GM18907 (cell line): ENCODE measurements around the gene GPC5.

ENCODE experiments used
- ATAC-seq: cut with Tn5 transposase; IDR thresholded peaks from one replicate; pipeline ENCODE4 v1.9.1; 2021; ENCODE audit warnings: mild to moderate bottlenecking, moderate library complexity; ENCODE audit not compliant: unreplicated experiment

GPC5 gene

DNA sequence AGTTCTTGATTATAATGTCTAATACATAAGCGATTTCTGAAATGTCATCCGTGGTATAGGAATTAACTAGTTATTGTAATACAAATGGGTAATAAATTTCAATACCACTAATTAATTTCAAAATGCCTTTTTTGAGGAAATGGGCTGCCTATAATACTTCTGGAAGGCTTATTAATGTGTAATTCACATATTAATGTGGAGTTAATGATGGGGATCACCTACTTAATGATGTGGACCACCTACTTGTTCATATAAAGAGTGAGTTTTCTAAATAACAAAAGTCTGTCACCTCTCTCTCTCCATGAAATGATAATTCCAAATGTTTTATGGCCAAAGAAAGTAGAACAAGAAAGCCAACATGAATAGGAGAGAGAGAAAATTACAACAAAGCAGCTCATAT is 914.4 kb downstream of the GPC5 start:
- no peak for ATAC-seq

- no peak for ATAC-seq
These were observed 915.0 kb downstream of the GPC5 start for GRCh38 chr13:92313382-92313781.

- ATAC-seq, result no peak
These were observed 916.8 kb downstream of the GPC5 start for GRCh38 chr13:92315265-92315664.

- no peak for ATAC-seq
These were observed 917.6 kb downstream of the GPC5 start for GRCh38 chr13:92316030-92316429.

DNA sequence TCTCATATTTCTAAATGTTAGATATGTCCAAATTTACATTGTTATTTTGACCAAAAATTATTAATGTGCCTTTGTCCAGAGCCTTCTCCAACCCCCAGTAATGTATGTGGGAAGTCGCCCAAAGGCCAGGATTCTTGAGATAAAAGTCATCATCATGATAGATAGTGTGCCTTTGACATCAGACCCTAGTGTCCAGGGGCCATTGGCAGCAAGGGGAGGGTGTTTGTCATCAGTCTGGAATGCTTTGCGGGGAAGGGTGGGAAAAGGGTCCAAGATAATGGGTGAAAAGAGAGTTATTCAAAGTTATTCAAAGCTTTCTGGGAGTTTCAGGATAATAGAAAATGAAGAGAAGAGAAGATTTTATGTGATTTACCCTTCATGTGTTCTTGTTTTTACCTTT is 918.6 kb downstream of the GPC5 start:
- ATAC-seq, result no peak

DNA sequence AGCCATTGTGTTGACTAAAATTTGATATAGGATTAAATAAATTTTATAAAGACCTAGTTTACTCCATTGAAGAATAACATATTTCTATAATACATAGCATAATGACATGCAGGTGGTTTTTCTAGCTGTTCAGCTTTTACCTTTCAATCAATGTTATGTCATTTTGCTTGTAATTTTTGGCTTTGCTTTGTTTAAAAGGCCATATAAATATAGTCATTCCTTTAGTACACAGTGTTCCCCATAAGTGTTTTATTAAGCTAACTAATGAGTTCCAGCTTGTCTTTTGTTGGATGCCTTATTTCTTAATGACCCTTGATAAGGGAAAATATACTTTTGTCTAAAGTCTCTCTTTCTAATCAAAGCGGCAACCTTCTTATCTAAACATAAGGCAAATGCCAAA is 921.9 kb downstream of the GPC5 start:
- no peak for ATAC-seq

DNA sequence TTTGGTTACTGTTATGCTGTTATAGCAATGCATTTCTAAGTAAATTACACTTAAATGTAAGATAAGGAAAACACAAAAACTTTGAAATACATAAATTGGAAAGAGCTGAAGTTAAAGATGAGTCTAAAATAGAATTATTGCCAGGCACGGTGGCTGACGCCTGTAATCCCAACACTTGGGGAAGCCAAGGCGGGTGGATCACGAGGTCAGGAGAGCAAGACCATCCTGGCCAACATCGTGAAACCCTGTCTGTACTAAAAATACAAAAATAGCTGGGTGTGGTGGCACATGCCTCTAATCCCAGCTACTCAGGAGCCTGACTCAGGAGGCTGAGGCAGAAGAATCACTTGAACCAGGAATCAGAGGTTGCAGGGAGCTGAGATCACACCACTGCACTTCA is 922.8 kb downstream of the GPC5 start:
- no peak for ATAC-seq

GRCh38 chr13:92345627-92346026 is 947.2 kb downstream of the GPC5 start:
- no peak for ATAC-seq

DNA sequence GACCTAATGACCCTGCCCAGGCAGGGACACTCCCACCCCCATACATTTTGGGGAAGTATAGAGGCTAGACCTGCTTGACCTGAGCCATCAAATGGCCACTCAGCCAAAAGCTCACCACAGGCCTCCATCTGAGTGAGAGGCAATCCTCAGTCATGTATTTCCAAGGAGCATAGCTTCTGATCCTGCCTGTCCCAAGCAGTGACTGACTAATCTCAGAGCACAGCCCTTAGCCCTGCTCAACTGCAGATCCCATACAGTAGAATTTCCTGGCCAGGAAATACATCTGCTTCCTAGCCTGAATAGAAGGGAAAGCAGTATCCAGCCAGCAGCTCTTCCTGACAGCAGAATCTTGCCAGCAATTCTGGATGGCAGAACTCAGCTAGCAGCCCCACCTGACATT is 947.6 kb downstream of the GPC5 start:
- ATAC-seq, result no peak

DNA sequence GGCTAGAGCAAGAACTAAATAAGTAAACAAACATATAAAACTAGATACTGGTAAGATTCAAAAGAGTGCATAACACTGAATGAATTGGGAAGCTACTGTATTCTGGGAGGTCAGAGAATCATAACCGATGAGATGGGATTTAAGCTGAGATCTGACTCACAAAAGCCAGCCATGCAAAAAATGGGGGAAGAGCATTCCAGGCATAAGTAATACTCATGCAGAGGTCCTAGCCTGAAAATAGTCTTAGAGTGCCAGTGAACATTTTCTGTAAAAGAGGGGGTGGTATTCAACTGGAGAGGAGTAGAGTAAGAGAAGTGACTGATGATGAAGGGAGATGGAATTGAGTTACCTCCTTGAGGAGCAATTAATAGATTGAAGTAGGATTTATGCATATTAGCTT is 956.2 kb downstream of the GPC5 start:
- no peak for ATAC-seq

DNA sequence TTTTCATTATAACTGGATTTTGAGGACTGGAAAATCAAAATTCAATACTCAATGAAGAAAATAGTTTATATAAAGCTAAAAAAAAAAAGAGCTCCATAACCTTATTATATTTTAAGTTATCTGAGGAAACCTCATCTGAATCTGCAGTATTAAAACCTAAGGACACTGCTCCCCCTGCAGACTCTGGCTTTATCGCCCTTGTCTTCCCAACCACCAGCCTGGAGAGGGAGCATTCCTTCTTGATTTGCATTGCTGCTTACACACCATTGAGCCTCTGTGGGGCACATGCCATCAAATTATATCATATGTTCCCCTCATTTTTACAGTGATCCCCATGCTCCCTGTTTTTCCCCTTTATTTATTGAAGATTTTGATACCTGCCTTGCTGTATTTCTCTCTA is 956.8 kb downstream of the GPC5 start:
- no peak for ATAC-seq

DNA sequence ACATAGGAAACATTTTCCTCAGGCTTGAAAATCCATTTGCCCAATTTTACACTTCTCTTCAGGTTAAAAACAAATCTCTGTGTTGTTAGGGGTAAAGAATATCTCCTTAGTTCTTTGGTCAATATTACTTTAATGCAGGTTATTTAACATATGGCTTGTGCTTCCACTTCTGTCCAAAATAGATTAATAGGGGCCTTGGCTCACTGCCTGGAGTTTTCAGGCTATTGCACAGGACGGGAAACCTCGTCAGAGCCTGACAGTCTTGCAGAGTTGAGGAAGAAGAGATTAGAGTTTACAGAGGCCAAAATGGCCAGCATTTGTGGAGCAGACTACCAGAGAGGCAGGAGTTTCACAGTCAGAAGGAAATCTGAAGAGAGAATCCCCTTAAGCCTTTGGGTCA is 964.3 kb downstream of the GPC5 start:
- ATAC-seq, result no peak

DNA sequence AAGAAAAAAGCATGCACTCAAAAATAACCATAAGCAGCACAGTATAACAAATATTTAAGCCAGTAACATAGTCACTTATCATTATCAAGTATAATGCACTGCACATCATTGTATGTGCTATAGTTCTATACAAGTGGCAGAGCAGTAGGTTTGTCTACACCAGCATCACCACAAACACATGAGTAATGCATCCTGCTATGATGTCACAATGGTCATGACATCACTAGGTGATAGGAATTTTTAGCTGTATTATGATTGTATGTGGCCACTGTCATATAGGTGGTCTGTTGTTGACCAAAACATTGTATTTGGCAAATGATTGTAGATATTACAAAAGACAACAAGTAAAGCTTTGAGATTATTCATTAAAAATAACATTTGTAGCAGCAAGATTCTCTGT is 967.5 kb downstream of the GPC5 start:
- ATAC-seq, result no peak

GRCh38 chr13:92377396-92377795 is 979.0 kb downstream of the GPC5 start:
- no peak for ATAC-seq

DNA sequence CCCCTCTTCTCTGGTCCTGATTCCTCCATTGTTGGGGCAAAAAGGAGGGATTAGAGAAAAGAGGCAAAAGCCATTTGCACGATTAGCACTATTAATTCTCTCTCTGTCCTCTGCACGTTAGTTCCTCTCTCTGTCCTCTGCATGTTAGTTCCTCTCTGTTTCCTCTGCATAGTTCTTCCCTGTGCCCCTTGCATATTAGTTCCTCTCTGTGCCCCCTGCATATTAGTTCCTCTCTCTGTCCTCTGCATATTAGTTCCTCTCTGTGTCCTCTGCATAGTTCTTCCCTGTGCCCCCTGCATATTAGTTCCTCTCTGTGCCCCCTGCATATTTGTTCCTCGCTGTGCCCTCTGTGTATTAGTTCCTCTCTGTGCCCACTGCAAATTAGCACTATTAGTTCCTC is 981.0 kb downstream of the GPC5 start:
- ATAC-seq, result no peak

DNA sequence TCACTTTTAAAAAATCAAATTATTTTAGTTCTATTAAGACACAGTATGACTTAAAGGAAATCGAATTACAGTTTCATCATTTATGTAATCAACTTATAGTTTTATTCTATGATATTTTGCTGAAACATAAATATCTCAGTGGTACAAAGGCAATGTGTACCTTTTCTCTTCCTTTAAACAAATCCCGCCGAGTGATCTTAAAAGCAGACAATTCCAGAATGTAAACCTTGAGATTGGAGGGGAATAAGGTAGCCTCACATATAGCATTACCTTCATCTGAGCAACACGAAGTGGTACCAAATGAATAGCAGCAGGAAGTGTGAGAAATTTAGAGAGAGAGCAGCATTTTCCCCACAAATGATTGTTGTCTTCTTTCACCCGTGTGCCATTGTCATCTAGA is 986.0 kb downstream of the GPC5 start:
- ATAC-seq, result no peak

DNA sequence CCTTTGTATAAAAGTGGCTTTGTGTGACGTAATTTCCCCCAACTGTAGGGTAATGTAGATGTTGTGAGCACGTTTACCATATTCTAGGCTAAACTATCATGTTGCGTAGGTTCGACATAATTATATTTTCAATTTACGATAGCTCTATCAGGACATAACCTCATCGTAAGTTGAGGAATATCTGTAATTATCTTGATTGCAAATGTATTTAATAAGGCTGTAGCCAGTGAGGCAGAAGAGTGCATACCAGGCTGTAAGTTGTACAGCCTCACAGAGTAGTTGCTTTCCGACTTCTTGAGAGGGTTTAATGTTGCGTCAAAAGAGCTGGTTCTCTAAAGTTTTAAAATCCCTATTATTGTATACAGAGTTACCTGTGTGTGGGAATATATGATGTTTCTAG is 988.8 kb downstream of the GPC5 start:
- no peak for ATAC-seq

DNA sequence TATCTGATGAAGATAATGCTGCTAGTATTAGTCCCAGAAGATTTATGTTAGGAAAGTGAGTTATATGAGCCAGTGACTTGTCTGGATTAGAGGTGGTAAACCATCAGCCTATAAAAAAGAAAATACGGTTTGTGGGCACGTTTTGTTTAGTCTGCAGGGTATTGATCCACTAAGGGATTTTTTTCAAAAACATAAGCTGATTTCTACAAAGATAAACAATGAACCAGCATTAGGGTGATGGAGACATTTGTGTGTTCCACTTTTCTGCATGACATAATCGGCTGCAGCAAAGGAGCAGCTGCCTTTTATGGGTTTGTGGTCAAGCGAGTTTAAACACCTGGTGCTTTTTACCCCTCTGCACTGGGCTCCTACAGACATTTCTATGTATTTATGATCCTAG is 991.8 kb downstream of the GPC5 start:
- ATAC-seq, result no peak

GRCh38 chr13:92403606-92404005 is 1005.2 kb downstream of the GPC5 start:
- ATAC-seq, result no peak

DNA sequence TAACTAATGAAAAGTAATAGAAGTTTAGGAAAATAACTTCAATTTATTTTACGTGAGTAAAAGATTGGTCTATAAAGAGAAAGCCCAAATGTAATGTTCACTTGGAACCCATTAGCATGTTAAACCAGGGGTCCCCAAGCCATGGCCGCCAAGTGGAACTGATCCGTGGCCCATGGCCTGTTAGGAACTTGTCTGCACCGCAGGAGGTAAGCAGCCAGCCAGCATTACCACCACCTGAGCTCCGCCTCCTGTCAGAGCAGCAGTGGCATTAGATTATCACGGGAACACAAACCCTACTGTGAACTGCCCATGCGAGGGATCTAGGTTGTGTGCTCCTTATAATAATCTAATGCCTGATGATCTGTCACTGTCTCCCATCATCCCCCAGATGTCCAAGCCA is 1009.4 kb downstream of the GPC5 start:
- ATAC-seq, result no peak

GRCh38 chr13:92412481-92412880 is 1014.1 kb downstream of the GPC5 start:
- no peak for ATAC-seq

GRCh38 chr13:92412996-92413395 is 1014.6 kb downstream of the GPC5 start:
- ATAC-seq, result no peak

DNA sequence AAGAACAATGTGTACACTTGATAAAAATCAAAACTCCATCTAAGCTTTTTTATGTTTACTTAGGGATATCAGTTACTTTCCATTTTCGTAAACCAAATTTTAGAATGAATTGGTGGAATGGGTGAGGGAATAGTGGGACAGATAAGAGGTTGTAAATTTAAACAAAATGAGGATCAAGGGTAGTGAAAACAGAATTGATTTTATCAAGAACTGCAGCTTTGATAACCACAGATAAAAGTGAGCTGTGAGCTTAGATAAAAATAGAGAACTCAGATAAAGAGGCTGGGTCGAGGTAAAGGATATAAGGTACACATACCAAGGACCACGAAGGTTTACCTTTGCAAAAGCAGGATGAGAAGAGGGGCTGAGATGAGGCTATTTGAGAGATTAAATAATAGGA is 1015.0 kb downstream of the GPC5 start:
- ATAC-seq, result no peak

GRCh38 chr13:92414851-92415250 is 1016.4 kb downstream of the GPC5 start:
- ATAC-seq, result no peak
